ENCODE results near the gene PIKFYVE. TPM values are rescaled to one million over a fixed set of nuclear protein-coding genes. Genes with fewer than 3 reads are reported as not detected.
"Not testable (repeated sequence)": the region's sequence is repeated elsewhere in the genome, so short reads cannot be mapped to it uniquely, and the experiment has no call there.

Gene PIKFYVE
- total RNA-seq, 1 experiment from 2014 or later = 20.9 TPM

DNA sequence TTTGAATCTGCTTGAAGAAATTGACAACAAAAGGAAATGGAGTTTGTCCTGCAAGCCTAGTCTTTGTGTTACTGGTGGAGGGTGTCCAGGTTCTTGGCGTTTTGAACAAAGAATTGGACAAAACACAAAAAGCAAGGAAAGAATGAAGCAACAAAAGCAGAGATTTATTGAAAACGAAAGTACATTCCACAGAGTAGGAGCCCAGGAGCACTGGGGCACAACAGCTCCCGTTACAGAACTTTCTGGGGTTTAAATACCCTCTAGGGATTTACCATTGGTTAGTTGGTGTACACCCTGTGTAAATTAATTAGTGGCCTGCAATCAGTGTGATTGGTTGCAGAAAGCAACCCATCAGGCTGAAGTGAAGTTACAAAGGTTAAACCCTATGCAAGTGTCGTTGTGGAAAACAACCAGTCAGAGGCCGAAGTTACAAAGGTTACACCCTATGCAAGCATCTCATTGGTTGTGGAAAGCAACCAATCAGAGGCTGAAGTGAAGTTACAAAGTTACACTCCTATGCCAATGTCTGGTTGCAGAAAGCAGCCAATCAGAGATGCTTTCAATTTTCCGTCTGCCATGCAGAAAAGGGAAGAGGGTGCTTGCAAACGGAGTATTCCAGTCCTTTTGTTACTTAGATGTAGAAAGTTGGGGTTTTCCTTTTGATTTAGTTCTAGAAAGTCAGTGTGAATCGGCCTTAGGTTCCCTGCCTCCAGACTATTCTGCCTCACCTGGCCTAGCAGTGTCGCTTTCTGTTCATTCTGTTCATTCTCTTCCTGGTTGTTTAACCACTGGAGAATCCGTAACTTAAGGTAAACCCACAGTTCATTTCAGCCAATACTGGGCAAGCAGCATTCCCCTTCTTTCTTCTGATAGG is 92.9 kb downstream of the PIKFYVE start:
- no peak for DNase-seq (ENCODE audit: low read depth)

DNA sequence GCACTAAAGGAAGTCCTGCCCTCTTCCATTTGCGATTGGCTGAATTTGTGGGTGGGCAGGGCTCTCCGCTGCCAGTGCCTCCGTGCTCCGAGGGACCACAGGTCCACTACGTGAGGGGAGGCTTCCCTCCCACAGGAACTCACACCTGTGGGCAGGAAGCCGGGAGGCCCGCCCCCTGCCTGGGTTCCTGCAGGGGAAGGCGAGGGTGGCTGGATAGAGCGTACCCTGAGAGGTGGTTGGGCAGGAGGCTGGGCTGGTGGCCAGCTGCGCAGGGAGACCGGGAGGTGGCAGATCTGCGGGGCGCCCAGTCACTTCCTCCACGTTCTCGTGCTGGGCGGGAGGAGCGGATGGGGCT is 93.6 kb downstream of the PIKFYVE start:
- no peak for DNase-seq (ENCODE audit: low read depth)

DNA sequence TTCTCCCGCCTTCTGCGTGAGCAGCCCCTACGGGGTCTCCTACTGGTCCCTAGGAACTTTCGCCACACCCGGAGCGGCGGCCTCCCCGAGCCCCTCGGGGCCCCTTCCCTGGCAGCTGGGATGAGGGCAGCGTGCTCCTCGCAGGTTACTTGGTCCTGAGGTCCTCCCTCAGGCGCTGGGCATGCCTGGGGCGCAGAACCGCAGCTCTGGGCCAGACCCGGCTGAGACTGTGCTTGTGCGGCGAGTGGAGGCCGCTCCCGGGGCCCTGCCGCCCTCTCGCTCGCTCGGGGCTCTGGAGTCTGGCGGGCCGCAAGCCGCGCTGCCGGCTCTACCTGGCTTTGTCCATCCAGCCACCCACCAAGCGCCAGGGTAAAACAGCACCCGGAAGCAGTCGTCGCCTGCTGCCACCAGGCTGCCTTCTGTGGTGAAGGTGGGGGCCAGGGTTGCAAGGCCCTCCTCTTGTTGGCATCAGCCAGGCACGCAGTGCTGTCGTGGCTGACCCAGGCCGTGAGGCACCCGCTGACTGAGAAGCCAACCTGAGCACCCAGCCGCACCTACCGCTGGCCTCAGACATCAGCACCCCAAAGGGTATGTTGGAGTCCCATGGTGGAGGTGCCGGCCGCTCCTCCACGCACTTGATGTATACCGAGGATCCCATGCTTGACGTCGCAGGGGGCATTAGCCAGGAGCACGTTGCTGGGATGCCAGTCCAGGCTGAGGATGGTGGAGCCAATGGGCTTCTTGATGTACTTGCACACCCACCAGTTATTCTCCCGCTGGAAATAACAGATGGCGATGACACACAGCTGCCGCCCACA is 94.4 kb downstream of the PIKFYVE start:
- DNase-seq (ENCODE audit: low read depth) = no peak

DNA sequence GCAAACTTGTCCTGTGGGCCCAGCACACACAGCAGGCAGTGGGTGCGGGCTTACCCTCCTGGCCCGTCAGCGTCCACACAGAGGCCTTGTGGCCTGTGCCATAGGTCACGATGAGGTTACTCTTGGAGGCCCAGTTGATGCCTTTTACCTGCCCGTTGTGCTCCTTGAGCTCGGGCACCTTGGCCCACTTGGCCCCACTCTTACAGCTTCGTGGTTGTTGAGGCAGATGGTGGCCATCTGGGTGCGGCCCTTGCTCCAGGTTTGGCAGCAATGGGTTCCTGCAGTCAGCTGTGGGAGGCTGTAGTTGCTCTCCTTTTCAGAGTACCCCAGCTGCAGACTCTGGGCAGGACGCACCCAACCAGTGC is 95.0 kb downstream of the PIKFYVE start:
- no peak for DNase-seq (ENCODE audit: low read depth)

DNA sequence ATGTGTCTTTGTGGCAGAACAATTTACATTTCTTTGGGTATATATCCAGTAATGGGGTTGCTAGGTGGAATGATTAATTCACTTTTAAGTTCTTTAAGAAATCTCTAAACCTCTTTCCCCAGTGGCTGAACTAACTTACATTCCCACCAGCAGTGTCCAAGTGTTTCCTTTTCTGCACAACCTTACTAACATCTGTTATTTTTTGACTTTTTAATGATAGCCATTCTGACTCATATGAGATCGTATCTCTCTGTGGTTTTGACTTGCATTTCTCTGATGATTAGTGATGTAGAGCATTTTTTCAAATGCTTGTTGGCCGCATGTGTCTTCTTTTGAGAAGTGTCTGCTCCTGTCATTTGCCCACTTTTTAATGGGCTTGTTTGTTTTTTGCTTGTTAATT is 97.4 kb downstream of the PIKFYVE start:
- peak; percentile 88 for DNase-seq (ENCODE audit: low read depth)

DNA sequence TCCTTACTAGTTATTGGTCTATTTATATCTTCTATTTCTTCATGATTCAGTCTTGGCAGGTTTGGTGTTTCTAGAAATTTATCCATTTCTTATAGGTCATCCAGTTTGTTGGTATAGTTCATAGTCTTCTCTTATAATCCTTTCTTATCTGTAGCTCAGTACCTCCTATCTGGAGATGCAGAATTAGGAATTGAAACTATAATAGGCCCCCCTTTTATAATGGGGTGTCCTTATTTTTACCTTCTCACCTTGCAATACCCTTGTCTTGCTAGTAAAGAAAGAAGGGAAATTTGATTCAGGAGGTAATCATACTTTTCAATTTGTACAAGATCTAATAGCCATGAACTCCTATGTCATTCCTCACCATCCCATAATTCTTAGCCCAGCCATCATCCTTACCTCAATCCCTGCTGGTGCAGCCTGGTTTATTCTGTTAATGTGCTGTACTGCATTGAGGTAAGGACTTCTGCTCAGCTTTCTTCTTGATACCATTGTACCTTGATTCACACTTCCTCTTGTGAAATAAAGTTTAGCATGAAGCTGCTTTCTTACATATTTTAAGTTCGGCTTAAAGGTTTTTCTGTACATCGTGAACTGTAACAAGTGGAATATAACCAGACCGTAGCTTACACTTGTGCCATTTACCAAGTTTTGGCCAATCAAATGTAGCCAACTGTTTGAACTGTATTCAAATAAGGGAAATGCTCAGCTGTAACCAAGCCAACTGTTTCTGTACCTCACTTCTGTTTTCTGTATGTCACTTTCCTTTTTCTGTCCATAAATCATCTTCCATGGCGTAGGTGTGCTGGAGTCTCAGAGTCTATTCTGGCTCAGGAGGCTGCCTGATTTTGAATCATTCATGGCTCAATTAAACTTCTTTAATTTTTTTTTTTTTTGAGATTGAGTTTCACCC is 100.4 kb downstream of the PIKFYVE start:
- DNase-seq (ENCODE audit: low read depth) = no peak

DNA sequence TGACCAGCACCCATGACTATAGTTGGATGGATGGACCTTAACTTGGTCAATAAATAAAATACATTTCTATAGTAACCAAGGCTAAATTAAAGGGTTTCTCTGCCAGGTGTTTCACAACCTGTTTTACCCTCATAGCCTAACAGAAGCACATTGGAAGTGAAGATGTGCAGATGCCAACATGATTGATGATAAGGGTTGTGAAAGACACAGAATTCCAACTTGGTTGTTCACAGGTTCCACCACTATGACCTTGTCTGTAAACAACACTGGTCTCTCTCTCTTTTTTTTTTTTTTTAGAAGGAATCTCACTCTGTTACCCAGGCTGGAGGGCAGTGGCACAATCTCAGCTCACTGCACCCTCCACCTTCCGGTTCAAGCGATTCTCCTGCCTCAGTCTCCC is 103.0 kb downstream of the PIKFYVE start:
- peak; percentile 18 for DNase-seq (ENCODE audit: low read depth)

DNA sequence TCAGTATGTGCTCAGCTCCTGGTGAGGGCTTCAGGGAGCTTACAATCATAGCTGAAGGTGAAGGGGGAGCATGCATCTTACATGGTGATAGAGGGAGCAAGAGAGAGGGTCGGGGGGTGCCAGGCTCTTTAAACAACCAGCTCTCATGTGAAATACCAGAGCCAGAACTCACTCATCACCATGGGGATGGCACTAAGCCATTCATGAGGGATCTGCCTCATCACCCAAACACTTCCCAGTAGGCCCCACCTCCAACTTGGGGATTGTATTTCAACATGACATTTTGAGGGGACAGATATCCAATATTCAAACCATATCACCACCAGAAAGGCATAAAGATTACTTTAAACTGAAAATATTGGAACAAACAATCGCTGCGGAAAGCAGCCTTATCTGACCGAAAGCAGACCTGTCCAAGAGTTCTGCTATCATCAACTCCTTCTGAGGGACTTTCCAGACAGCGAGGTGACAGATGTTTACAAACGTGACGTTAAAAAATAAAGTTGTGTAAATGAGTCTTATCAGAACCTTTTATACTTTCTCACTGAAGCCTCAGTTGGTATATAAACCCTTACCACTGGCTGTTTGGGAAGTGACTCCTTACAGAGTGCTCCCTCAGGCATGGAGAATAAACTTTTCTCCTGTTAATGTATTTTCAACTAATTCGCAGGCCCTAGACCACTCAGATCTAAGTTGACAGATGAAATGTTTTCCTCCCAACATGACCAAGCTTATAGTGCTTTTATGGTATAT is 105.0 kb downstream of the PIKFYVE start:
- peak; percentile 23 for DNase-seq (ENCODE audit: low read depth)

DNA sequence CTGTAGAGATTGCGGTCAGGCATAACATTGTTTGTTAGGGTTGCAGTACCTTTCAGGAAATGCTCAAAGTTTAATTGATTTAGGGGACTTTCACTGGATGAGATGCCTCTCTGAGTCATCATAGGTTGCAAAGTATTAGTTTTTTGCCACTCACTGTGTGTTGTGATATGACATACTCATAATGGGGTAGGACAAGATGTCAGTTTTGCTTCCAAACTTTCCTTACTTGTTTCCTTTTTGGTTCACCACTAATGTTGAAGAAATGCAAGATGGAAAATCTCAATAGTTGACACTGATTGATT is 105.5 kb downstream of the PIKFYVE start:
- DNase-seq (ENCODE audit: low read depth) = no peak

DNA sequence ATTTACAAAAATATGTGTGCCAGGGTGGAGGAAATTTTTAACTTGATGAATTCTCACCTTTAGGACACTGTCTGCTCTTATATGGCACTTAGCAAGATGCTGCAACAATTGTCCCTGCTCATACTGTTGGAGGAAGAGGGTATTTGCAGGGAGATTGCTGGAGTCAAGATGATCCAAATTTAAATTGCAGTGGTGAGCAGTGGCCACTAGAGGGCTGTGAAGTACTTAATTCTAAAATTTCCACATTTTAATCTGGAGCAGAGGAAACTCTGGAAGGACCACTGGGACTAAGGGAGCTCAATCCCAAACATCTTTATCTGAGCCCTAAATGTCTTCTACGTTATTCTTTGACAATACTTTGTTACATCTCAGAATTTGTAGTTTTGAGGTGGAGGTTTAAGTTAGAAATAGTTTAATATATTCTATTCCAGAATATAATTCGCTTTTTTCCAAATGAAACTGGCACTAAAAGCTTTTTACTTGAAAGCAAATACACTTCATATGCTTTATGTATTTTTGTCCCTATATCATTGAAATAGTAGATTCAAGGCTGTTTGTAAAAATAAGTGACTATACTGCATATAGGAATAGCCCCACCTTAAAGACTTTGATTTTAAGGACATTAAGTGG is 107.5 kb downstream of the PIKFYVE start:
- peak; percentile 59 for DNase-seq (ENCODE audit: low read depth)

DNA sequence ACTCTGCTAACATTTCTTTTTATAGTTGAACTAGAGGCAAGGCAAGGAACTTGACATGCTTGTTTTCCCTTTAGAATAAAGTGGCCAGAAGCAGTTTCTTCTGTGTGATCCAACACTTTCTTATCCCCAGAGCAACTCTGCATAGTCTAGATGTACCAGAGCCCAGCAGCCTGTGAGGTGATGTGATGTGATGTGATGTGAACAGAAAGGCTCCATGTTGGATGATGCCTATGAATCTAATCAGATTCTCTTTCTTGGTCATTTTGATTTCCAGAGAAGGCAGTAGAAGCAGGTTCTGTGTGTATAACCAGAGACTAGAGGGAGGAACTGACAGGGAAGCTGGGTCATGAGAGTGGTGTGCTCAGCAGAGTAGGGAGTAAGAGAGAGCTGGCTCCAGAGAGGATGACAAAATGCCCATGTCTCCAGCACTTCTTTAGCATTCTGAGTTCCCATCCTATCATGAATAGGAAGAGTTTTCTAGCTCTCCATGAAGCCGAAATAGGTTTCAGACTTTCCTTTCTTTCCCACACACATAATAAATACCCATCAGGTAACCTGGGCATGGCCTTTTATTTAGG is 109.5 kb downstream of the PIKFYVE start:
- no peak for DNase-seq (ENCODE audit: low read depth)

DNA sequence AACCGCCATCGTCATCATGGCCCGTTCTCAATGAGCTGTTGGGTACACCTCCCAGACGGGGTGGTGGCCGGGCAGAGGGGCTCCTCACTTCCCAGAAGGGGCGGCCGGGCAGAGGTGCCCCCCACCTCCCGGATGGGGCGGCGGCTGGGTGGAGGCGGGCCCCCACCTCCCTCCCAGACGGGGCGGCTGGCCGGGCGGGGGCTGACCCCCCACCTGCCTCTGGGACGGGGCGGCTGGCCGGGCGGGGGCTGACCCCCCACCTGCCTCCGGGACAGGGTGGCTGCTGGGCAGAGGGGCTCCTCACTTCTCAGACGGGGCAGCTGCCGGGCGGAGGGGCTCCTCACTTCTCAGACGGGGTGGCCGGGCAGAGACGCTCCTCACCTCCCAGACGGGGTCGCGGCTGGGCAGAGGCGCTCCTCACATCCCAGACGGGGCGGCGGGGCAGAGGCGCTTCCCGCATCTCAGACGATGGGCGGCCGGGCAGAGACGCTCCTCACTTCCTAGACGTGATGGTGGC is 111.3 kb downstream of the PIKFYVE start:
- not testable (repeated sequence) for DNase-seq (ENCODE audit: low read depth)

DNA sequence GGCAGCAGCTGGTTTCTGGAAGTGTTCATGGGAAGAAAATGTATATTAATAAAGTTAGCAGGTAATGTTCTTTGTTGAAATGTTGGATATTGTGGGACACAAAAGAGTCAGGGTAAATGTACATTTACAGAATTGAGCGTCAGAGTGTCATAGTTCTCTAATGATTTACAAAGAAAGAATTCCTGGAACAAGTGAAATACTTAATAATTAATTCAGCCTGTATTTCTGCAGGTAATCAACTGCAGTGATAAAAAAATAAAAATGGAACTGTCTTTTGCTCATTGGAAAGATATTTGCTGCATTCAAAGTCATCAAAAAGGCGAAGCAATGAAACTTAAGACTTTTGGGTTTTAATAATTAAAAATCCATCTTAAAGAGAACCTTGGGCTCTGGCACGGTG is 113.1 kb downstream of the PIKFYVE start:
- DNase-seq (ENCODE audit: low read depth) = no peak

DNA sequence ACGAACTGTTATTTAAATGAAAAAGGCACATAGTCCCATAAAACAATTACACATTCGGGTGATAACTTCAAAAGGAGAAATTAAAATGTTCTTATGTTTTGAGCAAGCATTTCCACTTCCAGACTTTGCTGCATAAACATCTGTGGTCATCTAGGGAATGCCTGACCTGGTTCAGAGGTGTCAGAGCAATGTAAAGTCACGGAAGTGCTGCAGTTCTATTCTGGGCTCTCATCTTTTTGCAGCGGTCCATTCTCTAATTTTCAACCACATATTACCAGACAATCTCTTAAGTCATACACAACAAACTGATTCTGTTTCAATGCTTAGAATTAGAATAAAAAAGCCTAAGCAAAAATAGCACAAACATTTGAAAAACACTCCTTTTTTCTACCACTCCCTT is 118.6 kb downstream of the PIKFYVE start:
- DNase-seq (ENCODE audit: low read depth) = no peak

DNA sequence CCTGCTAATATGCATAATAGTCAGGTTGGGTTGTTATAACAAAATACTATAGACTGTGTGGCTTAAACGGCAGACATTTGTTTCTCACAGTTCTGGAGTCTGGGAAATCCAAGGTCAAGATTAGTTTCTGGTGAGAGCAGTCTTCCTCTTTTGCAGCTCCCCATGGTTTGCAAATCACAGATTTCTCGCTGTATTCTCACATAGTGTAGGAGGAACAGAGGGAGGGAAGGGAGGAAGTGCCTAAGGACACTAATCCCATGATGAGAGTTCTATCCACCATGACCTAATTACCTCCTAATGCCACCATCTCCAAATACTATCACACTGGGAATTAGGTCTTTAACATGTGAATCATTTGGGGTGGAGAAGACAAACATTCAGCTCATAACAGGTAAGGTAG is 120.5 kb downstream of the PIKFYVE start:
- DNase-seq (ENCODE audit: low read depth) = no peak

DNA sequence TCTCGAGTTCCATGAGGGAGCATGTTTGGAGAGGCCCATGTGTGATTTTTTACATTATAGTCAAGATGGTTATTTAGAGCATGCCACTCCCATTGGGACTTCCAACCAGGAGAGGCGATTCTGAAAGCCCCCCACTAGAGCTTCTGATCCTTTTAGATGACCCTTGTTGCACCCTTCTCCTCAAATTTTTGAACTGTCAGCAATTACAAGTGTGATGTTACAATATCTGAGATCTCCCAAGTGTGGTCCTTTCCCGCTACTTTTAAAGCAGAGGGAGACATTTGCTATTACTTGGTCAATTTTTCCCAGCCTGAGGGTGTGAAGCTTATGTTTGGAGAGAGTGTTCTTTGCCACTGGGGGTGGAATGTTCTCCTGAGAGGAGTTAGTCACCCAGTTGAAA is 123.9 kb downstream of the PIKFYVE start:
- DNase-seq (ENCODE audit: low read depth) = no peak

DNA sequence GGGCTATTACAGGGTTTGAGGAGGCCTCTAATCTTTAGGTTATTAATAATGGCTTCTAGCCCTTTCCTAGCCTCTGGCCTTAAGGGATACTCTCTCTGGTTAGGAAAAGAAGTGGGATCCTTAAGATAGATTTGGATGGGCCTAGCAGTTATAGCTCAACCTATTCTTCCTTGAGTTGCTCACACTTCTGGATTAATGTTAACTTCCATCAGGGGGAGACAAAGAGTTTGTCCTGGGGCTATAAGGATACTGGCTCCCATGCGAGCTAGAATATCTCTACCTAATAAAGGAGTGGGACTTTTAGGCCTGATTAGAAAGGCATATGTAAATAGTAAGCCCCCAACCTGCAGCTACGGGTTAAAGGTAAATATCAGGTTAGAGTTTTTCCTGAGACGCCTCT is 126.2 kb downstream of the PIKFYVE start:
- DNase-seq (ENCODE audit: low read depth) = no peak

DNA sequence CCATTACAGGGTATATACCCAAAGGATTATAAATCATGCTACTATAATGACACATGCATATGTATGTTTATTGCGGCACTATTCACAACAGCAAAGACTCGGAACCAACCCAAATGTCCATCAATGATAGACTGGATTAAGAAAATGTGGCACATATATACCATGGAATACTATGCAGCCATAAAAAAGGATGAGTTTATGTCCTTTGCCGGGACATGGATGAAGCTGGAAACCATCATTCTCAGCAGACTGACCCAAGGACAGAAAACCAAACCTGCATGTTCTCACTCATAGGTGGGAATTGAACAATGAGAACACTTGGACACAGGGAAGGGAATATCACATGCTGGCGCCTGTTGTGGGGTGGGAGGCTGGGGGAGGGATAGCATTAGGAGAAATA is 130.7 kb downstream of the PIKFYVE start:
- not testable (repeated sequence) for DNase-seq (ENCODE audit: low read depth)

DNA sequence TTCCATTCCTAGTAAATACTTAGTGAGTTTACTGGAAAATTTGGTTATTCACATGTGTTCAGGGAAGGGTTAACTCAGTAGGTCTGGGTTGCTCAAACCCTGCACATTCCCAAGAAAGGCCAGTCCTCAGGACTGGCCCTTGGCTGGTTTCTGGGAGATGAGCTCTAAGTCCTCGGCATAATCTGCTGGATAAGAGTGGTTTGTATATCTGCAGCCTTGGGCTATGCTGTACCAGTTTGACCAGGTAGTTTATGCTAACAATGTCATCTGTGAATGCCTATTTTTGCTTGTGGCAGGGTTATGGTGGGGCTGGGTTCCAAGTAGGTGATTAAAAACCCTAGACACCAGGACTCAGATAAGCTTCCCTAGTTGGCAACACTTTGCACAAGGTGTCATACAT is 133.1 kb downstream of the PIKFYVE start:
- no peak for DNase-seq (ENCODE audit: low read depth)

All from LHCN-M2 (cell line).